ENCODE measurements around the gene KCNJ12.

The KCNJ12 gene

GRCh38 chr17:21360048-21360447 is 16.1 kb upstream of the KCNJ12 start:
- ChIA-PET CTCF (interaction anchor here (0.6 kb wide), 1 partner anchor 80 kb away, joined by 4 read pairs; no protein-coding TSS in a partner anchor), POLR2A (no interaction called here)
- 21% methylated on average over 7 of the region's 7 CpGs for WGBS (ENCODE audit: insufficient coverage)

GRCh38 chr17:21361020-21361809 is 14.9 kb upstream of the KCNJ12 start:
- POLR2A ChIA-PET: no interaction called here
- 76% methylated on average over 3 of the region's 5 CpGs for WGBS (ENCODE audit: insufficient coverage)
- H3K36me3 ChIP-seq (ENCODE audit: control insufficient read depth in 4 of 4, insufficient read depth in 4 of 4, low read length in 3 of 4): peaks cover 0 to 2% (median 0%) of the 10 kb centered on the region in 4 experiments

More at GRCh38 chr17:21360048-21360447, 16.1 kb upstream of the KCNJ12 start:
- H3K4me1 ChIP-seq (ENCODE audit: control extremely low read depth in 1 of 4, control insufficient read depth in 4 of 4, insufficient read depth in 4 of 4, low read length in 3 of 4): peaks cover 0 to 13% (median 12%) of the 10 kb centered on the region in 4 experiments
- H3K27ac ChIP-seq (ENCODE audit: insufficient read depth in 1 of 2, low read depth in 1 of 2, low read length in 2 of 2, poor library complexity in 1 of 2, severe bottlenecking in 2 of 2): no peak overlapping the region
- H3K9me3 ChIP-seq (ENCODE audit: control extremely low read depth in 1 of 5, control insufficient read depth in 4 of 5, insufficient read depth in 2 of 5, low read depth in 1 of 5, low read length in 4 of 5): no peaks in the 10 kb centered on the region
- H3K27me3 ChIP-seq (replicated peaks in 2 of 5; ENCODE audit: control insufficient read depth in 4 of 5, insufficient read depth in 5 of 5, low read length in 4 of 5): no peaks in the 10 kb centered on the region
- H3K36me3 ChIP-seq (ENCODE audit: control insufficient read depth in 4 of 4, insufficient read depth in 4 of 4, low read length in 3 of 4): peaks cover 0 to 2% (median 0%) of the 10 kb centered on the region in 4 experiments
- peak in 2 of 3 donors; percentile 13 to 42 for DNase-seq
- no peak overlapping the region for H3K4me3 ChIP-seq (ENCODE audit: control insufficient read depth in 1 of 7, extremely low read depth in 1 of 7, insufficient read depth in 4 of 7, low read depth in 2 of 7, low read length in 6 of 7)

GRCh38 chr17:21362331-21362931 is 13.7 kb upstream of the KCNJ12 start:
- H3K9me3 ChIP-seq (ENCODE audit: control extremely low read depth in 1 of 5, control insufficient read depth in 4 of 5, insufficient read depth in 2 of 5, low read depth in 1 of 5, low read length in 4 of 5): no peaks in the 10 kb centered on the region
- ChIA-PET CTCF (no interaction called here), POLR2A (no interaction called here)

More at GRCh38 chr17:21361020-21361809, 14.9 kb upstream of the KCNJ12 start:
- no peak overlapping the region for H3K4me3 ChIP-seq (ENCODE audit: control insufficient read depth in 1 of 7, extremely low read depth in 1 of 7, insufficient read depth in 4 of 7, low read depth in 2 of 7, low read length in 6 of 7)
- CTCF ChIA-PET: interaction anchor here (0.6 kb wide), 1 partner anchor 12 kb away, joined by 3 read pairs; no protein-coding TSS in a partner anchor
- H3K4me1 ChIP-seq (ENCODE audit: control extremely low read depth in 1 of 4, control insufficient read depth in 4 of 4, insufficient read depth in 4 of 4, low read length in 3 of 4): peaks cover 0 to 13% (median 11%) of the 10 kb centered on the region in 4 experiments
- no peak for DNase-seq
- H3K9me3 ChIP-seq (ENCODE audit: control extremely low read depth in 1 of 5, control insufficient read depth in 4 of 5, insufficient read depth in 2 of 5, low read depth in 1 of 5, low read length in 4 of 5): no peaks in the 10 kb centered on the region
- no peak overlapping the region for H3K27ac ChIP-seq (ENCODE audit: insufficient read depth in 1 of 2, low read depth in 1 of 2, low read length in 2 of 2, poor library complexity in 1 of 2, severe bottlenecking in 2 of 2)
- no peaks in the 10 kb centered on the region for H3K27me3 ChIP-seq (replicated peaks in 2 of 5; ENCODE audit: control insufficient read depth in 4 of 5, insufficient read depth in 5 of 5, low read length in 4 of 5)

GRCh38 chr17:21363776-21364642 is 12.1 kb upstream of the KCNJ12 start:
- WGBS (ENCODE audit: insufficient coverage): 89% methylated on average over 7 of the region's 9 CpGs
- no peak overlapping the region for H3K4me3 ChIP-seq (ENCODE audit: control insufficient read depth in 1 of 7, extremely low read depth in 1 of 7, insufficient read depth in 4 of 7, low read depth in 2 of 7, low read length in 6 of 7)
- peaks cover 0 to 2% (median 0%) of the 10 kb centered on the region in 4 experiments for H3K36me3 ChIP-seq (ENCODE audit: control insufficient read depth in 4 of 4, insufficient read depth in 4 of 4, low read length in 3 of 4)
- H3K9me3 ChIP-seq (ENCODE audit: control extremely low read depth in 1 of 5, control insufficient read depth in 4 of 5, insufficient read depth in 2 of 5, low read depth in 1 of 5, low read length in 4 of 5): no peaks in the 10 kb centered on the region
- CTCF ChIA-PET: interaction anchor here (2.1 kb wide), 1 partner anchor 12 kb away, joined by 7 read pairs; the partner anchor contains the start of gene KCNJ12
- POLR2A ChIA-PET: no interaction called here
- H3K27me3 ChIP-seq (replicated peaks in 2 of 5; ENCODE audit: control insufficient read depth in 4 of 5, insufficient read depth in 5 of 5, low read length in 4 of 5): peaks cover 0 to 2% (median 0%) of the 10 kb centered on the region in 5 experiments
- H3K4me1 ChIP-seq (ENCODE audit: control extremely low read depth in 1 of 4, control insufficient read depth in 4 of 4, insufficient read depth in 4 of 4, low read length in 3 of 4): peaks cover 0 to 13% (median 12%) of the 10 kb centered on the region in 4 experiments
- H3K27ac ChIP-seq (ENCODE audit: insufficient read depth in 1 of 2, low read depth in 1 of 2, low read length in 2 of 2, poor library complexity in 1 of 2, severe bottlenecking in 2 of 2): no peak overlapping the region
- DNase-seq: no peak

More at GRCh38 chr17:21362331-21362931, 13.7 kb upstream of the KCNJ12 start:
- no peaks in the 10 kb centered on the region for H3K27me3 ChIP-seq (replicated peaks in 2 of 5; ENCODE audit: control insufficient read depth in 4 of 5, insufficient read depth in 5 of 5, low read length in 4 of 5)
- DNase-seq: no peak
- H3K4me3 ChIP-seq (ENCODE audit: control insufficient read depth in 1 of 7, extremely low read depth in 1 of 7, insufficient read depth in 4 of 7, low read depth in 2 of 7, low read length in 6 of 7): no peak overlapping the region
- no peak overlapping the region for H3K27ac ChIP-seq (ENCODE audit: insufficient read depth in 1 of 2, low read depth in 1 of 2, low read length in 2 of 2, poor library complexity in 1 of 2, severe bottlenecking in 2 of 2)
- H3K36me3 ChIP-seq (ENCODE audit: control insufficient read depth in 4 of 4, insufficient read depth in 4 of 4, low read length in 3 of 4): peaks cover 0 to 2% (median 0%) of the 10 kb centered on the region in 4 experiments
- H3K4me1 ChIP-seq (ENCODE audit: control extremely low read depth in 1 of 4, control insufficient read depth in 4 of 4, insufficient read depth in 4 of 4, low read length in 3 of 4): peaks cover 0 to 13% (median 11%) of the 10 kb centered on the region in 4 experiments

- no peak for DNase-seq
- ChIA-PET POLR2A (no interaction called here), CTCF (interaction anchor here (2.1 kb wide), 1 partner anchor 11 kb away, joined by 7 read pairs; the partner anchor contains the start of gene KCNJ12)
- H3K9me3 ChIP-seq (ENCODE audit: control extremely low read depth in 1 of 5, control insufficient read depth in 4 of 5, insufficient read depth in 2 of 5, low read depth in 1 of 5, low read length in 4 of 5): no peaks in the 10 kb centered on the region
- H3K4me3 ChIP-seq (ENCODE audit: control insufficient read depth in 1 of 7, extremely low read depth in 1 of 7, insufficient read depth in 4 of 7, low read depth in 2 of 7, low read length in 6 of 7): no peak overlapping the region
- no peak overlapping the region for H3K27ac ChIP-seq (ENCODE audit: insufficient read depth in 1 of 2, low read depth in 1 of 2, low read length in 2 of 2, poor library complexity in 1 of 2, severe bottlenecking in 2 of 2)
- peaks cover 0 to 2% (median 0%) of the 10 kb centered on the region in 5 experiments for H3K27me3 ChIP-seq (replicated peaks in 2 of 5; ENCODE audit: control insufficient read depth in 4 of 5, insufficient read depth in 5 of 5, low read length in 4 of 5)
- peaks cover 0 to 16% (median 8%) of the 10 kb centered on the region in 4 experiments for H3K4me1 ChIP-seq (ENCODE audit: control extremely low read depth in 1 of 4, control insufficient read depth in 4 of 4, insufficient read depth in 4 of 4, low read length in 3 of 4)
- H3K36me3 ChIP-seq (ENCODE audit: control insufficient read depth in 4 of 4, insufficient read depth in 4 of 4, low read length in 3 of 4): peaks cover 0 to 2% (median 0%) of the 10 kb centered on the region in 4 experiments
- WGBS (ENCODE audit: insufficient coverage): 90% methylated on average over 7 of the region's 7 CpGs
Observed at GRCh38 chr17:21365016-21365415, 11.1 kb upstream of the KCNJ12 start.

- 93% methylated on average over 15 of the region's 15 CpGs for WGBS (ENCODE audit: insufficient coverage)
- CTCF ChIA-PET: no interaction called here
Observed at GRCh38 chr17:21368545-21369246, 7.5 kb upstream of the KCNJ12 start.

More at GRCh38 chr17:21368545-21369246, 7.5 kb upstream of the KCNJ12 start:
- H3K27me3 ChIP-seq (replicated peaks in 2 of 5; ENCODE audit: control insufficient read depth in 4 of 5, insufficient read depth in 5 of 5, low read length in 4 of 5): peaks cover 0 to 2% (median 0%) of the 10 kb centered on the region in 5 experiments
- no peak for DNase-seq
- peaks cover 0 to 2% (median 0%) of the 10 kb centered on the region in 4 experiments for H3K36me3 ChIP-seq (ENCODE audit: control insufficient read depth in 4 of 4, insufficient read depth in 4 of 4, low read length in 3 of 4)
- no peak overlapping the region for H3K4me3 ChIP-seq (ENCODE audit: control insufficient read depth in 1 of 7, extremely low read depth in 1 of 7, insufficient read depth in 4 of 7, low read depth in 2 of 7, low read length in 6 of 7)
- H3K27ac ChIP-seq (ENCODE audit: insufficient read depth in 1 of 2, low read depth in 1 of 2, low read length in 2 of 2, poor library complexity in 1 of 2, severe bottlenecking in 2 of 2): no peak overlapping the region
- H3K9me3 ChIP-seq (ENCODE audit: control extremely low read depth in 1 of 5, control insufficient read depth in 4 of 5, insufficient read depth in 2 of 5, low read depth in 1 of 5, low read length in 4 of 5): no peaks in the 10 kb centered on the region
- POLR2A ChIA-PET: no interaction called here
- H3K4me1 ChIP-seq (ENCODE audit: control extremely low read depth in 1 of 4, control insufficient read depth in 4 of 4, insufficient read depth in 4 of 4, low read length in 3 of 4): peaks cover 0 to 27% (median 16%) of the 10 kb centered on the region in 4 experiments

Data from common myeloid progenitor, CD34-positive (primary cell).